Sigmoid colon (tissue), 7 donors: ENCODE measurements around the gene INPP5E. TPM values are rescaled to one million over a fixed set of nuclear protein-coding genes. Genes with fewer than 3 reads are reported as not detected.
A peak's percentile ranks its signal among the peaks of the same experiment; 100 is the strongest.

Experiments
- DNase-seq: peaks from one replicate; pipeline ENCODE4 v3.0.0-alpha.2; 2019
- H3K27ac ChIP-seq, 4 donors: fragments of 200-600 bp; sonication (generic); one replicate each; pipeline ENCODE4 v1.5.1; 2016 to 2019; ENCODE audit warnings: mild to moderate bottlenecking in 1 of 4
- H3K27me3 ChIP-seq, 3 donors: fragments of 200-600 bp; sonication (generic); one replicate each; pipeline ENCODE4 v1.5.1; 2019; ENCODE audit warnings: mild to moderate bottlenecking in 1 of 3
- H3K36me3 ChIP-seq, 4 donors: fragments of 200-600 bp; sonication (generic); one replicate each; pipeline ENCODE4 v1.5.1; 2016 to 2019
- H3K4me1 ChIP-seq, 4 donors: fragments of 200-600 bp; sonication (generic); one replicate each; pipeline ENCODE4 v1.5.1; 2017 to 2019
- H3K4me3 ChIP-seq, 4 donors: fragments of 200-600 bp; sonication (generic); one replicate each; pipeline ENCODE4 v1.5.1; 2017 to 2019; ENCODE audit warnings: mild to moderate bottlenecking in 2 of 4, moderate library complexity in 1 of 4
- H3K9me3 ChIP-seq, 4 donors: fragments of 200-600 bp in 3 of 4; sonication (generic) in 3 of 4; one replicate each; pipeline versions ENCODE4 v1.5.1 to v1.6.1; 2013 to 2019
- EP300 ChIP-seq, 4 donors: sonication (generic); formaldehyde crosslinking; IDR thresholded peaks; one replicate each; pipeline ENCODE4 v1.6.1; 2017; ENCODE audit warnings: antibody characterized with exemption in 4 of 4
- POLR2A ChIP-seq, 2 donors: fragments of 450-650 bp; IDR thresholded peaks; one replicate each; pipeline ENCODE4 v1.6.1; 2016; ENCODE audit warnings: antibody characterized with exemption in 2 of 2, mild to moderate bottlenecking in 2 of 2, moderate library complexity in 2 of 2
- POLR2AphosphoS5 ChIP-seq, 4 donors: sonication (generic); formaldehyde crosslinking; IDR thresholded peaks; one replicate each; pipeline ENCODE4 v1.6.1; 2017; ENCODE audit warnings: antibody characterized with exemption in 4 of 4
- WGBS, 2 donors: extraction: QIAGEN DNeasy Blood & Tissue Kit; methylation state at CpG; one replicate each; pipeline ENCODE4 v1.1.7; 2013; 5-methylcytosine and 5-hydroxymethylcytosine counted together
- intact Hi-C: fragments of 100-400 bp; cut with DNase I; formaldehyde crosslinking; loops from one replicate; pipeline ENCODE4 v1.15.1; 2023
- polyA plus RNA-seq, 3 donors: library from polyadenylated mRNA; stranded (reverse); fragments of 200-250 nt; gene quantifications; one replicate each; pipeline ENCODE4 v1.2.3, GENCODE V29; 2013
- total RNA-seq, 4 donors: library from RNA; depleted of rRNA; stranded (reverse); fragments of >200 nt; gene quantifications; one replicate each; pipeline ENCODE4 v1.1.0, GENCODE V29; 2016
- TF ChIP-seq, protein P1 (sequence below), 4 experiments: fragments of 450-650 bp in 3 of 4; fragments of 200-600 bp in 1 of 4; IDR thresholded peaks; one replicate each; pipeline ENCODE4 v1.5.1; 2016 to 2019; ENCODE audit warnings: antibody characterized with exemption in 4 of 4, mild to moderate bottlenecking in 3 of 4, moderate library complexity in 2 of 4
- donor health status: healthy with polysubstance abuse.
- donor health status: Bipolar disorder and iron deficiency.
- donor health status: healthy.

The INPP5E gene
- total and polyA plus RNA-seq, 7 donors, result 1.8 to 12.2 (median 5.6) TPM

DNA sequence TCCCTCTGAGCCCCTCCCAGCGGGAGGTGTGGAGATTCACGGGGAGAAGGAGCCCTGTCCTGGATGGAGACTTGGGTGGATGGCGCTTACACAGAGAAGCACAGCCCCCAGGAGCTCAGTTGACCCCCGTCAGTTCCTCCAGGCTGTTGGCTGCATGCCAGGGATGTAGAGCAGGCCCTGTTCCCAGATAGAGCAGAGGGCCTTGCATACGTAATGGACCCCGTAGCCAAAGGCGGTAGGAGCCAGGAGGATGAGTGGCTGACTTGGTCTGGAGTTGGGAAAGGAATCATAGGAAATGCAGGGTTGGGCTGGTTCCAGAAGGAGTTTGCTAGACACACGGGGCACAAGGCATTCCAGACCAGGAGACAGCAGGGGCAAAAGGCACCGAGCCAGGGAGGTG is 26.7 kb downstream of the INPP5E start:
- Histone ChIP-seq H3K4me1 (peaks cover 0 to 28% (median 23%) of the 10 kb centered on the region in 4 donors), H3K27ac (no peak overlapping the region), H3K9me3 (no peaks in the 10 kb centered on the region), H3K27me3 (no peaks in the 10 kb centered on the region), H3K36me3 (peaks cover 27 to 56% (median 47%) of the 10 kb centered on the region in 4 donors), H3K4me3 (no peak overlapping the region)
- WGBS, 2 donors, result 82 to 83% methylated on average over 9 of the region's 9 CpGs
- DNase-seq, result no peak
- intact Hi-C loops, result loop anchor here (5.0 kb wide), 1 partner anchor 69 kb away; the partner anchor contains the start of gene SEC16A
- no peak for TF ChIP-seq EP300 (IDR thresholded peaks at IDR 0.05)
- no peak for TF ChIP-seq POLR2AphosphoS5 (IDR thresholded peaks at IDR 0.05)
- TF ChIP-seq POLR2A (IDR thresholded peaks at IDR 0.05), result no peak
- TF ChIP-seq, protein P1, sequence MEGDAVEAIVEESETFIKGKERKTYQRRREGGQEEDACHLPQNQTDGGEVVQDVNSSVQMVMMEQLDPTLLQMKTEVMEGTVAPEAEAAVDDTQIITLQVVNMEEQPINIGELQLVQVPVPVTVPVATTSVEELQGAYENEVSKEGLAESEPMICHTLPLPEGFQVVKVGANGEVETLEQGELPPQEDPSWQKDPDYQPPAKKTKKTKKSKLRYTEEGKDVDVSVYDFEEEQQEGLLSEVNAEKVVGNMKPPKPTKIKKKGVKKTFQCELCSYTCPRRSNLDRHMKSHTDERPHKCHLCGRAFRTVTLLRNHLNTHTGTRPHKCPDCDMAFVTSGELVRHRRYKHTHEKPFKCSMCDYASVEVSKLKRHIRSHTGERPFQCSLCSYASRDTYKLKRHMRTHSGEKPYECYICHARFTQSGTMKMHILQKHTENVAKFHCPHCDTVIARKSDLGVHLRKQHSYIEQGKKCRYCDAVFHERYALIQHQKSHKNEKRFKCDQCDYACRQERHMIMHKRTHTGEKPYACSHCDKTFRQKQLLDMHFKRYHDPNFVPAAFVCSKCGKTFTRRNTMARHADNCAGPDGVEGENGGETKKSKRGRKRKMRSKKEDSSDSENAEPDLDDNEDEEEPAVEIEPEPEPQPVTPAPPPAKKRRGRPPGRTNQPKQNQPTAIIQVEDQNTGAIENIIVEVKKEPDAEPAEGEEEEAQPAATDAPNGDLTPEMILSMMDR (IDR thresholded peaks at IDR 0.05), result no peak

DNA sequence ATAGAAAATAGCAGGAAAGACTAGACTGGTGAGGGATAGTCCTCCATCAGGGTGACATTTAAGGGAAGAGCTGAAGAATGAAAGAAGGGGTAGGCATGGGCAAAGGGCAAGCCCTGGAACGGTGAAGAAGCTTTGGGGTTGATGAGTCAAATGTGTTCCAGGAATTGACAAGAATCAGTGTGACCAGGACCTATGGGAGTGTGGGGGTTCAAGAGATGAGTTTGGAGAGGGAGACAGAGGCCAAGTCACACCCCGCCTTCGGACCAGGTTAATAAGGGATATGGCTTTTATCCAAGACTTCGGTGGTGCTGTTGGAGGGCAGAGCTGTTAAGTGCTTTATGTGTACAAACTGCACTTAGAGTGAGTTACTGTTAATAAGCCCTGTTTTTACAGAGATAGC is 28.3 kb downstream of the INPP5E start:
- Histone ChIP-seq H3K36me3 (peaks cover 15 to 56% (median 42%) of the 10 kb centered on the region in 4 donors), H3K27me3 (no peaks in the 10 kb centered on the region), H3K4me1 (peaks cover 0 to 28% (median 23%) of the 10 kb centered on the region in 4 donors), H3K9me3 (no peaks in the 10 kb centered on the region), H3K4me3 (peak overlapping the region; percentile 80 to 98 (median 95)), H3K27ac (peak overlapping the region in 1 of 4 donors; percentile 85)
- intact Hi-C loops, result loop anchor here (5.0 kb wide), 1 partner anchor 71 kb away; the partner anchor contains the start of gene SEC16A
- DNase-seq, result no peak
- 14 to 52% methylated on average over 4 of the region's 4 CpGs for whole genome bisulfite sequencing, 2 donors
- TF ChIP-seq EP300 (IDR thresholded peaks at IDR 0.05), result no peak
- no peak for TF ChIP-seq POLR2AphosphoS5 (IDR thresholded peaks at IDR 0.05)
- no peak for TF ChIP-seq POLR2A (IDR thresholded peaks at IDR 0.05)
- TF ChIP-seq, protein P1 (IDR thresholded peaks at IDR 0.05), result no peak

DNA sequence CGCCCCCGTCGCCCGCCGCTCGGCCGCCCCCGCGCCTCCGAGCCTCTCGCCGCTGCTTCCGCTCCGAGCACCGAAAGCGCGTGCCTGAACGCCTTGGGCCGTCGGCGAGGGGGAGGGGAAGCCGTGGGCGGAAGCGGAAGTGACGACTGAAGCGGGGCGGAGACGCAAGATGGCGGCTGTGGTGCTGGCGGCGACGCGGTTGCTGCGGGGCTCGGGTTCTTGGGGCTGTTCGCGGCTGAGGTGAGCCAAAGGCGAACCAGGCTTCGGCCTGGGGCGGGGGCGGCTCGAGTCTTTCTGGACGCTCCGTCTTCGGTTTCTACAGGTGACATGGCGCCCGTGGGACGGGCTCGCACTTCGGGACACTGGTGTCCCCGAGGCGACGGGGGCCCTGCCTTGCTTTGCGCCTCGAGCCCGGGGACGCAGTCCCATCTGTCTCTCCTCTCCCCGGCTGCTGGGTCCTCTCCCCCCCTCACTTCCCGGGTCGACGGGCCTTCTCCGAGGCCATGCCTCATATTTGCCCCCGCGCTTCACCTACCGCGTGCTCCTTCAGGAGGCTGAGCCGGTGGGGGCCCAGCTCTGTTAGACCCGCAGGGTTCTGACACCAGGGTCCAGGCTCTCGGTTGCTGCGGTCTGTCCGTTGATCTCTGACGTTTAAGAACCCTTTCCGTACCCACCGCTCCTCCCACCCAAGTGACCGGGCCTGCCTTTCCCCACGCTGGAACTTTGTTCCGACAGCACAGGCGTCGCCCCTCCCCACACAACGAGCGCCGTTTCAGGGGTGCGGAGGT is 29.0 kb downstream of the INPP5E start, which contains the start of the genes ENTR1 and PMPCA:
Gene ENTR1 (minus strand): TSS at position 115 of the 788 bp plus-strand sequence. CDS start 217 bp downstream, outside the sequence.
Gene PMPCA (plus strand): TSS at position 159 of the 788 bp plus-strand sequence. CDS start 11 bp downstream, at position 170.
- TF ChIP-seq, protein P1 (IDR thresholded peaks at IDR 0.05), result no peak
- TF ChIP-seq POLR2AphosphoS5 (IDR thresholded peaks at IDR 0.05), result peak; percentile 96 to 99 (median 98)
- TF ChIP-seq EP300 (IDR thresholded peaks at IDR 0.05), result peak in 1 of 4 donors; percentile 6
- peak; percentile 85 to 93 for TF ChIP-seq POLR2A (IDR thresholded peaks at IDR 0.05)
- H3K4me1 ChIP-seq, result peaks cover 0 to 28% (median 23%) of the 10 kb centered on the region in 4 donors
- peak within 1 kb of the TSS; percentile 80 to 98 (median 95) for H3K4me3 ChIP-seq
- H3K27ac ChIP-seq, result peak within 1 kb of the TSS; percentile 85 to 89 (median 88)
- no peaks in the 10 kb centered on the region for H3K27me3 ChIP-seq
- no peaks in the 10 kb centered on the region for H3K9me3 ChIP-seq
- intact Hi-C loops, result loop anchor here (5.0 kb wide), 1 partner anchor 72 kb away; the partner anchor contains the start of gene SEC16A
- 1% methylated on average over 83 of the region's 83 CpGs for WGBS, 2 donors
- DNase-seq, result peak; percentile 96
- H3K36me3 ChIP-seq, result peaks cover 9 to 56% (median 42%) of the 10 kb centered on the region in 4 donors

DNA sequence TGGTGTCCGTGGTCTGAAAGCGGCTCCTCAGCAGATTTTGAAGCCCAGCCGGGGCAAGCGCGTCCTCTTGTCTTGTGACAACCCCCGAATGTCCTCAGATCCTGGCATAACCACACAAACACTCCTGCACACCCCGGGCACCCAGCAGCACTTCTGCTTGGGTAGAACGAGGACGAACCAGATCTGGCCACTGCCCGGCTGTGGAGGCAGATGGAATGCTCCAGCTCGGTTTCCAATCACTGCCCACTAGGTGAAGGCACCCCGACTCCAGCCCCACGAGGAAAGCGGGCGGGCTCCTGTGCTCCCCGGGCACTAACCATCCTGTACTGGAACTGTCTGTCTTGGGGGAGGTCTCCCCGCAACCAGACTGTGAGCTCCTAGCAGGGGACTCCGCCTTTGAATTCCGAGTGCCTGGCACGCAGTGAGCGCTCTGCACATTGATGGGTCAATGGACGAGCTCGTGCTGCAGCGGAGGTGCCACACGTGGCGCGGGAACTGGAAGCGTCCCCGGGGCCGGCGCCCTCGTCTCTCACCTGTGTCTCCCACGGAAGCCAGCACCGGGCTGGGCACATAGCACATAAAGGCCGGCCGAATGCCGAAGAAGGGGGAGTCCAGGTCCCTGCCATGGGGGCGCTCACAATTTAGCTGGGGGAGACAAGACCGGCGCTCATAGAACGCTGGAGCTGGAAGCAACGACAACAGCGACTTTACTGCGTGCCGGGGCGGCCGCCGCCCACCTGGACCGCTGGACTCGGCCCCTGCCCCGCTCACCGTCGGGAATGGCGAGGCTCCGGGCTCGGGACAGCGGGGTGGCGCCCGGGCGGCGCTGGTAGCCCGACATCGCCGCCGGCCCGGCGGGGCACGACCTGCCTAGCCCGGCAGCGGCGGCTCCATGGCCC is 29.8 kb downstream of the INPP5E start:
- DNase-seq, result no peak
- H3K4me1 ChIP-seq, result peaks cover 0 to 28% (median 23%) of the 10 kb centered on the region in 4 donors
- H3K27ac ChIP-seq, result peak overlapping the region; percentile 72 to 89 (median 82)
- no peak for TF ChIP-seq EP300 (IDR thresholded peaks at IDR 0.05)
- no peak for TF ChIP-seq POLR2A (IDR thresholded peaks at IDR 0.05)
- no peaks in the 10 kb centered on the region for H3K27me3 ChIP-seq
- intact Hi-C loops, result loop anchor here (5.0 kb wide), 1 partner anchor 72 kb away; the partner anchor contains the start of gene SEC16A
- H3K9me3 ChIP-seq, result no peaks in the 10 kb centered on the region
- peak overlapping the region; percentile 61 to 98 (median 88) for H3K4me3 ChIP-seq
- peaks cover 13 to 56% (median 44%) of the 10 kb centered on the region in 4 donors for H3K36me3 ChIP-seq
- 10 to 12% methylated on average over 71 of the region's 71 CpGs for WGBS, 2 donors
